ENCODE measurements around the gene PF4V1.

Gene PF4V1

DNA sequence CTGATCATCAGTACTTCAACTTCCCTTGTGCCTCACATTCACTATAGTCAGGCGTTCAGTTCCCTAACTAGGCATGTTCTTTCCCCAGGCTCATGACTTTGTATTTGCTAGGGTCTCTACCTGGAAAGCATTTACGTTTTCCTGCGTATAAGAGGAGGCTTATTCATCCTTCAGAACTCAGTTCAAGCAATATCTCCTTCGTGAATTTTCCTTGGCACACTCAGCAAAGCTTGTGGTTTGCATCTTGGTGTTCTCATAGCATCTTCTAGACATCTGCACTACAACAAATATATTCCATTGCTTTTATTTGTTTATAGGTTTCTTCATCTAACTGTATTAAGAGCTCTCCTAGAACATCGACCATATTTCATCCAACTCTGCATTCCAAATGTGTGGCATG lies 14.0 kb upstream of the PF4V1 start:
- Mint-ChIP-seq H3K4me3 (no peak overlapping the region), H3K36me3 (no peaks in the 10 kb centered on the region), H3K4me1 (ENCODE audit: low read depth) (no peaks in the 10 kb centered on the region), H3K27ac (no peak overlapping the region), H3K9me3 (ENCODE audit: low read depth) (no peaks in the 10 kb centered on the region), H3K27me3 (peaks cover 3% of the 10 kb centered on the region)

DNA sequence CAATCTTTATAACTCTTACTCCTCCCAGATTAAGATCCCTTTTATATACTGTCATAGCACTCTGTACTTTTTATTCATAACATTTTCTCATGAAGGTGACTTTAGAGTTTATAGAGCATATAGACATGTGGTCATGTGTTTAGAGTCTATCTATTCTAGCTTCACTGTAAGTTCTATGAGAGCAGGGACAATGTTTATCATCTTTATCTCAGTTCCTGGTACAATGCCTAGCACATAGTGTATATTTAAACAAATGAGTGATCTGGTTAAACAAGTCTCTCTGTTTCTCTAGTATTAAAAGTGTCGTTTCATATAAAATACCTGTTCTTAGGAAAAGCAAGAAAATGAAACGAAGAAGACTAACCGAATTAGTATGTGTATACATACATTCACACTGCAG lies 13.4 kb upstream of the PF4V1 start:
- H3K27ac Mint-ChIP-seq, result no peak overlapping the region
- H3K27me3 Mint-ChIP-seq, result peaks cover 3% of the 10 kb centered on the region
- no peaks in the 10 kb centered on the region for H3K36me3 Mint-ChIP-seq
- no peak overlapping the region for H3K4me3 Mint-ChIP-seq
- H3K9me3 Mint-ChIP-seq (ENCODE audit: low read depth), result no peaks in the 10 kb centered on the region
- no peaks in the 10 kb centered on the region for H3K4me1 Mint-ChIP-seq (ENCODE audit: low read depth)

DNA sequence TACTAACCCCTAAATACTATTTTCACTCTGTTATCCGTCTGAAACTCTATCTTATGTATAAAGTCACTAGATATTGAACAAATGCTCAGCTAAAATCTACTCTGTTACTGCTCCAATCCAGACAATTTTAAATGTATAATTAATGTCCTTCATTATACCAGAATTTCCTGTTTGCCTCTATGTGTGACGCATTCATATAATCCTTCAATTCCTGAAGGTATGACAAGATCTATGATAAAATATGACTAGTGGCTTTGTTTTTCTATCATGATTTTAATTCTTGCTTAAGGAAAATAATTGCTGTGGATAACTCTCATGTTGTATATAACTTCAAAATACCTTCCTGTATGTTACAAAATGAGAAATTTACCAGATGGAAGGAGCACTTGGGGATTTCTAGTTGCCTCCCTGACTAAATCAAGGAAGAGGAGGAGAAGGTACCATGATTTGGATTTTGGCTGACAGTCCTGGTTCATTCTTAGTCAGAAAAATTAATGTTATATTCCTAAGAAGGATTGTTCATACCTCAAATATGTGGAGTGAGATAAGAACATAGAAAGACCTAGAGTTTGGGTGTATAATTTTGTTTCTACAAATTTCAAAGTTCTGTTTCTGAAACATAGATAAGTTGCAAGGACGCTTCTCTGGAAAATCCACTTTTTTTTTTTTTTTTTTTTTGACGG lies 11.7 kb upstream of the PF4V1 start:
- Mint-ChIP-seq H3K4me3 (no peak overlapping the region), H3K27me3 (peaks cover 3% of the 10 kb centered on the region), H3K9me3 (ENCODE audit: low read depth) (no peaks in the 10 kb centered on the region), H3K36me3 (no peaks in the 10 kb centered on the region), H3K4me1 (ENCODE audit: low read depth) (no peaks in the 10 kb centered on the region), H3K27ac (no peak overlapping the region)

DNA sequence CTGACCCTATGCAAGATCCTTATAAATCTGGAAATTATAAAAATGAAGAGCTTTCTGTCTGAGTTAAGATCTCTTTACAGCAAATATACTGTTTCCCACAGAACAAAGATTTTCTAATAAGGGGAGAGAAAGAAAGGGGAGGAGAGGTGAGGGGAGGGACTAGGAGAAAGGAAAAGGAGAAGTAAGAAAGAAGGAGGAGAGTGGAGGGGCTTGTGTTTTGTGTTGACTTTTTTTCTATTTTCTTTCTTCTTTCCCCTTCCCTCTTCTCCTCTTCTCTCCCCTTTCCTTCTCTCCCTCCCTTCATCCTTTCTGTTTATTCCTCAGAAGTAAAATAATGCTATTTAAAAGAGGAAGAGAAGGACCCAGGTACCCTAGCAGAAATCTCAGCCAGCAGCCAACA lies 10.4 kb upstream of the PF4V1 start:
- Mint-ChIP-seq H3K36me3 (no peaks in the 10 kb centered on the region), H3K4me1 (ENCODE audit: low read depth) (no peaks in the 10 kb centered on the region), H3K27ac (no peak overlapping the region), H3K27me3 (peaks cover 2% of the 10 kb centered on the region), H3K9me3 (ENCODE audit: low read depth) (no peaks in the 10 kb centered on the region), H3K4me3 (no peak overlapping the region)

DNA sequence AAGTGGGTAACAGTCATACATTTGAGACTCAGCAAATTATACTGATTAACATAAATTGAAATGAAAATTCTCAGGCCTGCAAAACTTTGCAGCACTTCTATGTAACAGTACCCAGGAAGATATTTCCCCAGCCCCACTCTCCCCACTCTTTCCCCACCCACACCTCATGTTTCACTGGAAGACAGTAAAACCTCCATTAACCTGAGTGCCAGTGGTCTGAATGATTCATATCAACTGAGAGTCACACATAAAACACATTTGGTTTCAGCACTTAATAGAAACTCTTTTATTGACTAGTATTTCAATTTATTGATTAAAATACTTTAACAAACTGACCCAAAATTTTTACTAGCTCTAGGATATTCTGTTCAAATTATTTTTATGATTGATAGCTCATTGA lies 9.7 kb upstream of the PF4V1 start:
- peaks cover 1% of the 10 kb centered on the region for H3K27me3 Mint-ChIP-seq
- H3K9me3 Mint-ChIP-seq (ENCODE audit: low read depth), result no peaks in the 10 kb centered on the region
- no peak overlapping the region for H3K27ac Mint-ChIP-seq

GRCh38 chr4:73844345-73844744 lies 8.8 kb upstream of the PF4V1 start:
- Mint-ChIP-seq H3K27ac (no peak overlapping the region), H3K36me3 (no peaks in the 10 kb centered on the region), H3K4me1 (ENCODE audit: low read depth) (no peaks in the 10 kb centered on the region), H3K4me3 (no peak overlapping the region), H3K9me3 (ENCODE audit: low read depth) (no peaks in the 10 kb centered on the region), H3K27me3 (no peaks in the 10 kb centered on the region)

More for the DNA sequence above, 9.7 kb upstream of the PF4V1 start:
- Mint-ChIP-seq H3K36me3 (no peaks in the 10 kb centered on the region), H3K4me3 (no peak overlapping the region), H3K4me1 (ENCODE audit: low read depth) (no peaks in the 10 kb centered on the region)

GRCh38 chr4:73844806-73845205 lies 8.3 kb upstream of the PF4V1 start:
- Mint-ChIP-seq H3K4me3 (no peak overlapping the region), H3K36me3 (no peaks in the 10 kb centered on the region), H3K9me3 (ENCODE audit: low read depth) (no peaks in the 10 kb centered on the region), H3K27ac (no peak overlapping the region), H3K4me1 (ENCODE audit: low read depth) (no peaks in the 10 kb centered on the region), H3K27me3 (no peaks in the 10 kb centered on the region)

DNA sequence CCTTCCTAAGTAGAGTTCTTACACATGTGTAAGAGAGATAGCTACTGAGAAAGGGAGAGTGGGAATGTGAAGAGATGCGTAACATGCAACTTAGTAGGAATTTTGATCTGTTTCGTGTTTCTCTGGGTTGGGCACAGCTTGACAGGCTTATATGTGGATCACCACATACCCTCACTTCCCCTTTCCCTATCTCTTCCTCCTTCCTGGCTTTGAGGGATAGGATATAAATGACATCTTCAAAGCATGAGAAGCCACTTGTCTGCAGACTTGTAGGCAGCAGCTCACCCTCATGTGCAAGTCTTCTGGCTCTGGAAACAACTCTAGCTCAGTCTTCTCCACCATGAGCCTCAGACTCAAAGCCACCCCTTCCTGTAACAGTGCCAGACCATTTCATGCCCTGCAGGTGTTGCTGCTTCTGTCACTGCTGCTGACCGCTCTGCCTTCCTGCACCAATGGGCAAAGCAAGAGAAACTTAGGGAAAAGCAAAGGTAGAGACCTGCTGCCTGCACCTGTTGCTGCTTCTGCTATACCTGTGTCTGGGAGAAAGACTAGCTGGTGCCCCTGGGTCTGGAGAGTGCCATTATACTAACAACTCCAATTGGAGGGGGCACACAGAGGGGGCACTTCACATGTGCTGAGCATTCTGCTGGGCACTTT lies 5.4 kb upstream of the PF4V1 start:
- H3K4me1 Mint-ChIP-seq (ENCODE audit: low read depth), result no peaks in the 10 kb centered on the region
- H3K27ac Mint-ChIP-seq, result no peak overlapping the region
- H3K36me3 Mint-ChIP-seq, result no peaks in the 10 kb centered on the region
- H3K4me3 Mint-ChIP-seq, result no peak overlapping the region
- H3K27me3 Mint-ChIP-seq, result no peaks in the 10 kb centered on the region
- H3K9me3 Mint-ChIP-seq (ENCODE audit: low read depth), result no peaks in the 10 kb centered on the region

DNA sequence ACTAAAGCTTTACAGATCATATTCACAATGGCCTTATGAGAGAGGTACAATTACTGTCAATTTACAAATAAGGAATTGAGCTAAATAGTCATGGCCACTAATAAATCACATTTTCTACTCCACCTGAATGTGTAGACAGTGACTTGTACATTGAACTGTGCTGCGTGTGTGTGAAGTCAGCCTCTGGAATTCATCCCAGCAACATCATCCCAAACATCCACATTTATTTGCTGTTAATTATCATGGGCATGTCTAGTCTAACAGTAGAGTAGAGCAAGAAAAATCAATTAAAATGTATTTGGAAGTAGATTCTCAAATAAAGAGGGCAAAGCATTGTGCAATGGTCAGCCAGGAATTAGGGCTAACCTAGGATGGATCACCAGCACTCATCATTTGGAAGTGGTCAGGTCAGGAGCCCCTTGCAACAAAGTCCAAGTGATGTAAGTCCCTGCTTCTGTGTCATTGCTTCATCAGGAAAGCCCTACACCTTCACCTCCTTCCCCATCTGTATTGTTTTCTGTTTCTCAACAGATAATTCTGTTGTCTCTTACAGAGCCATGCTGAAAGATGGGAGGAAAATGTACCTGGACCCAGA lies 4.8 kb upstream of the PF4V1 start:
- H3K4me1 Mint-ChIP-seq (ENCODE audit: low read depth), result no peaks in the 10 kb centered on the region
- H3K4me3 Mint-ChIP-seq, result no peak overlapping the region
- no peak overlapping the region for H3K27ac Mint-ChIP-seq
- no peaks in the 10 kb centered on the region for H3K27me3 Mint-ChIP-seq
- H3K36me3 Mint-ChIP-seq, result no peaks in the 10 kb centered on the region
- no peaks in the 10 kb centered on the region for H3K9me3 Mint-ChIP-seq (ENCODE audit: low read depth)

- H3K27me3 Mint-ChIP-seq, result peaks cover 2% of the 10 kb centered on the region
- H3K9me3 Mint-ChIP-seq (ENCODE audit: low read depth), result no peaks in the 10 kb centered on the region
- H3K27ac Mint-ChIP-seq, result no peak overlapping the region
- no peaks in the 10 kb centered on the region for H3K4me1 Mint-ChIP-seq (ENCODE audit: low read depth)
- H3K36me3 Mint-ChIP-seq, result no peaks in the 10 kb centered on the region
- no peak overlapping the region for H3K4me3 Mint-ChIP-seq
These were observed 2.7 kb upstream of the PF4V1 start for GRCh38 chr4:73850261-73850970.

- H3K4me3 Mint-ChIP-seq, result no peak overlapping the region
- no peaks in the 10 kb centered on the region for H3K4me1 Mint-ChIP-seq (ENCODE audit: low read depth)
- H3K9me3 Mint-ChIP-seq (ENCODE audit: low read depth), result no peaks in the 10 kb centered on the region
- H3K27ac Mint-ChIP-seq, result no peak overlapping the region
- no peaks in the 10 kb centered on the region for H3K36me3 Mint-ChIP-seq
- H3K27me3 Mint-ChIP-seq, result peaks cover 2% of the 10 kb centered on the region
These were observed 1.8 kb upstream of the PF4V1 start for GRCh38 chr4:73851293-73851692.

- Mint-ChIP-seq H3K27ac (no peak overlapping the region), H3K4me1 (ENCODE audit: low read depth) (no peaks in the 10 kb centered on the region), H3K4me3 (no peak overlapping the region), H3K36me3 (no peaks in the 10 kb centered on the region), H3K27me3 (peaks cover 2% of the 10 kb centered on the region), H3K9me3 (ENCODE audit: low read depth) (no peaks in the 10 kb centered on the region)
These were observed 325 bp upstream of the PF4V1 start for GRCh38 chr4:73852771-73853170.

DNA sequence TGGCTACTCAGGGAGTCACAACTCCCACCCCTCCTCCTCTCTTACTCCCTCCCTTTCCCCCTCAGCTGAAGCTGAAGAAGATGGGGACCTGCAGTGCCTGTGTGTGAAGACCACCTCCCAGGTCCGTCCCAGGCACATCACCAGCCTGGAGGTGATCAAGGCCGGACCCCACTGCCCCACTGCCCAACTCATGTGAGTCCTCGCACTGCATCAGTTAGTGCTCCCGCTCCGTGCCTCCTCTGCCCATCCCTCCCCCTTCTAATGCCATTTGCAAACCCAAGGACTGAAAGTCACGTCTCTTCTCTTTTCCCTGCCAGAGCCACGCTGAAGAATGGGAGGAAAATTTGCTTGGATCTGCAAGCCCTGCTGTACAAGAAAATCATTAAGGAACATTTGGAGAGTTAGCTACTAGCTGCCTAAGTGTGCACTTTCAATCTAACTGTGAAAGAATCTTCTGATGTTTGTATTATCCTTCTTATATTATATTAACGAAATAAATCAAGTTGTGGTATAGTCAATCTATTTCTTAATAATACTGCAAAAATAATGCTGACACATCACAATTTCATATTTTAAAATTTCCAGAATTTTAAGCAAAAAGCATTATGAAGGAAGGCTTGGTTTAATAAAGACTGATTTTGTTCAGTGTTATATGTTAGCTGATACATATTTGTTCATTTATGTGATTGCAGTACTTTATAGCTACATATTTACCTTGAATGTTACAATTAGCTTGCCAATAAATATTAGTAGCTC lies 800 bp downstream of the PF4V1 start:
- H3K27me3 Mint-ChIP-seq, result peaks cover 2% of the 10 kb centered on the region
- no peak overlapping the region for H3K27ac Mint-ChIP-seq
- no peaks in the 10 kb centered on the region for H3K9me3 Mint-ChIP-seq (ENCODE audit: low read depth)
- H3K4me1 Mint-ChIP-seq (ENCODE audit: low read depth), result no peaks in the 10 kb centered on the region
- no peaks in the 10 kb centered on the region for H3K36me3 Mint-ChIP-seq
- no peak overlapping the region for H3K4me3 Mint-ChIP-seq

DNA sequence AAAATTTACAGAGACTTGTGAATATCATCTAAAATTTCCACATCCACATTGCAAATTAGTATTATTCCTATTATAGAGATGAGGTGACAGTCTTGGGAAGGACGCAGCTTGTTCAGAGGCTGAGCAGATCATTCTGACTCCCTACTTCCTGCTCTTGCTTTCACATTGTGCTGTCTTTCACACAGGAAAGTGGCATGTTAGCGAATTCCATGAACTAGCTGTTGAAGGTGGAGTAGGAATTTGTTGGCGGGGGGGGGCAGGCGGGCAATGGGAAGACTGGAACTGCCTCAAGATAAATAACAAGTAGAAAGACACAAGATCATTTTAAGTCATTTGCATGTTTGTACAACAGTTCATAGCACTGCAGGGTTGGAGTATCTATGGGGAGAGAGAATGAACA lies 2.3 kb downstream of the PF4V1 start:
- H3K27ac Mint-ChIP-seq, result no peak overlapping the region
- peaks cover 2% of the 10 kb centered on the region for H3K27me3 Mint-ChIP-seq
- no peak overlapping the region for H3K4me3 Mint-ChIP-seq
- no peaks in the 10 kb centered on the region for H3K4me1 Mint-ChIP-seq (ENCODE audit: low read depth)
- no peaks in the 10 kb centered on the region for H3K36me3 Mint-ChIP-seq
- peaks cover 4% of the 10 kb centered on the region for H3K9me3 Mint-ChIP-seq (ENCODE audit: low read depth)

DNA sequence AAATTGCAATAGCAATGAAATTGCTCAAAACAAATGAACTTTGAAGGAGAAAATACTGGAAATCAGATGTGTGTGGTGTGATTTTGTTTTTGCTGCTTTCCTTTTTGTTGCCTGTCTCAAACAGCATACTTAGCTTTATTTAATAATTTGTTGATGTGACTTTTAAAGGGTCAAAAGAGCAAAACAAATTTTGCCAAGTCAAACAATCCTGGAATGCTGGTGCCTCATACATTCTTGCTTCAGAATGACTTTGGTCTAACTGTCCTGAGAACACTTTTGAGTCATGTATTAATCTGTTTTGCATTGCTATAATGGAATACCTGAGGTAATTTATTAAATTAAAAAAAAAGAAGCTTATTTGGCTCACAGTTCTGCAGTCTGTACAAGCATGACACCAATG lies 3.4 kb downstream of the PF4V1 start:
- H3K4me3 Mint-ChIP-seq, result no peak overlapping the region
- no peak overlapping the region for H3K27ac Mint-ChIP-seq
- H3K36me3 Mint-ChIP-seq, result no peaks in the 10 kb centered on the region
- peaks cover 4% of the 10 kb centered on the region for H3K9me3 Mint-ChIP-seq (ENCODE audit: low read depth)
- H3K27me3 Mint-ChIP-seq, result peaks cover 2% of the 10 kb centered on the region
- H3K4me1 Mint-ChIP-seq (ENCODE audit: low read depth), result no peaks in the 10 kb centered on the region

Measured in activated naive CD8-positive, alpha-beta T cell (primary cell).